ENCODE results near the gene DISC1.

DNA sequence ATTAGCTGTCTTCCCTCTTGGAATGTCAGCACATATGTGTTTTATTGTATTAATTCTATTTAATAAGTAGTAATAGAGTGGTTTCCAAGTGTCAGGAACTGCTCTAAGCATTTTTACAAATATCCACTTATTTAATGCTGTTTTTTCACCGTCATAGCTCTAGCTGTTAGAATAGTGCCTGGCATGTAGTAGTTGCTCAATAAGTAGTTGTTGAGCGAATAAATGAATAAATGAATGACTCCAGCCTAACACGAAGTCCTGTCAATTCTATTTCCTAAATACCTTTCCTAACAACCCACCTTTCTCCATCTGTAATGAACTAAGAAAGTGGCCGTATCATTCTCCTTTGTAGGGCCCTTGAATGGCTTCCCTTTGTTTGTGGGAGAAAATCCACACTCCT lies 312.5 kb downstream of the DISC1 start:
- TF ChIP-seq POLR2A (IDR thresholded peaks at IDR 0.05) = no peak
- TF ChIP-seq, protein P1, sequence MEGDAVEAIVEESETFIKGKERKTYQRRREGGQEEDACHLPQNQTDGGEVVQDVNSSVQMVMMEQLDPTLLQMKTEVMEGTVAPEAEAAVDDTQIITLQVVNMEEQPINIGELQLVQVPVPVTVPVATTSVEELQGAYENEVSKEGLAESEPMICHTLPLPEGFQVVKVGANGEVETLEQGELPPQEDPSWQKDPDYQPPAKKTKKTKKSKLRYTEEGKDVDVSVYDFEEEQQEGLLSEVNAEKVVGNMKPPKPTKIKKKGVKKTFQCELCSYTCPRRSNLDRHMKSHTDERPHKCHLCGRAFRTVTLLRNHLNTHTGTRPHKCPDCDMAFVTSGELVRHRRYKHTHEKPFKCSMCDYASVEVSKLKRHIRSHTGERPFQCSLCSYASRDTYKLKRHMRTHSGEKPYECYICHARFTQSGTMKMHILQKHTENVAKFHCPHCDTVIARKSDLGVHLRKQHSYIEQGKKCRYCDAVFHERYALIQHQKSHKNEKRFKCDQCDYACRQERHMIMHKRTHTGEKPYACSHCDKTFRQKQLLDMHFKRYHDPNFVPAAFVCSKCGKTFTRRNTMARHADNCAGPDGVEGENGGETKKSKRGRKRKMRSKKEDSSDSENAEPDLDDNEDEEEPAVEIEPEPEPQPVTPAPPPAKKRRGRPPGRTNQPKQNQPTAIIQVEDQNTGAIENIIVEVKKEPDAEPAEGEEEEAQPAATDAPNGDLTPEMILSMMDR (IDR thresholded peaks at IDR 0.05) = no peak
